HAP-1 (cell line): ENCODE results near the gene FOXC2.

Experiments used
- DNase-seq, 2 experiments: peaks; one replicate each; pipeline ENCODE4 v3.0.0-alpha.2; 2016 to 2020; ENCODE audit warnings: low spot score in 2 of 2
- H3K27me3 ChIP-seq: fragments of 250-450 bp; sonication (Bioruptor Pico); 2 replicates; pipeline ENCODE4 v1.5.1; 2020; ENCODE audit warnings: low read depth, mild to moderate bottlenecking, moderate library complexity
- H3K36me3 ChIP-seq: fragments of 250-450 bp; sonication (Bioruptor Pico); replicated peaks from 2 replicates; pipeline ENCODE4 v1.5.1; 2020; ENCODE audit warnings: mild to moderate bottlenecking
- H3K4me1 ChIP-seq: fragments of 250-450 bp; sonication (Bioruptor Pico); 2 replicates; pipeline ENCODE4 v1.5.1; 2020; ENCODE audit warnings: mild to moderate bottlenecking
- H3K4me3 ChIP-seq: fragments of 250-450 bp; sonication (Bioruptor Pico); 2 replicates; pipeline ENCODE4 v1.5.1; 2020; ENCODE audit warnings: mild to moderate bottlenecking, moderate library complexity
- H3K9me3 ChIP-seq: fragments of 250-450 bp; sonication (Bioruptor Pico); 2 replicates; pipeline ENCODE4 v1.5.1; 2020; ENCODE audit warnings: mild to moderate bottlenecking, moderate library complexity
- in situ Hi-C: fragments of 300-500 bp; cut with MboI; formaldehyde crosslinking; loops from 3 replicates; pipeline ENCODE4 v1.14.3; 2020; ENCODE audit warnings: low sequenced_read_pairs, inconsistent platforms, mixed read lengths

FOXC2 gene

GRCh38 chr16:86540894-86541293 lies 25.7 kb upstream of the FOXC2 start:
- no peaks in the 10 kb centered on the region for H3K4me1 ChIP-seq
- DNase-seq, result no peak
- H3K9me3 ChIP-seq, result no peaks in the 10 kb centered on the region
- H3K36me3 ChIP-seq, result peaks cover 26% of the 10 kb centered on the region
- H3K27me3 ChIP-seq, result no peaks in the 10 kb centered on the region
- H3K4me3 ChIP-seq, result no peak overlapping the region
- in situ Hi-C loops, result no loop called here

- H3K4me1 ChIP-seq, result no peaks in the 10 kb centered on the region
- H3K27me3 ChIP-seq, result no peaks in the 10 kb centered on the region
- no peak for DNase-seq
- no peak overlapping the region for H3K4me3 ChIP-seq
- in situ Hi-C loops, result no loop called here
- peaks cover 27% of the 10 kb centered on the region for H3K36me3 ChIP-seq
- no peaks in the 10 kb centered on the region for H3K9me3 ChIP-seq
These were observed 25.1 kb upstream of the FOXC2 start for GRCh38 chr16:86541560-86541959.

GRCh38 chr16:86542756-86543750 lies 23.6 kb upstream of the FOXC2 start:
- Histone ChIP-seq H3K36me3 (peaks cover 36% of the 10 kb centered on the region), H3K4me1 (no peaks in the 10 kb centered on the region), H3K27me3 (no peaks in the 10 kb centered on the region), H3K9me3 (no peaks in the 10 kb centered on the region), H3K4me3 (no peak overlapping the region)
- no peak for DNase-seq
- in situ Hi-C loops, result no loop called here

GRCh38 chr16:86545481-86545880 lies 21.1 kb upstream of the FOXC2 start:
- DNase-seq, result no peak
- H3K4me1 ChIP-seq, result no peaks in the 10 kb centered on the region
- peaks cover 29% of the 10 kb centered on the region for H3K36me3 ChIP-seq
- no peak overlapping the region for H3K4me3 ChIP-seq
- H3K27me3 ChIP-seq, result no peaks in the 10 kb centered on the region
- in situ Hi-C loops, result no loop called here
- no peaks in the 10 kb centered on the region for H3K9me3 ChIP-seq

- Histone ChIP-seq H3K9me3 (no peaks in the 10 kb centered on the region), H3K27me3 (no peaks in the 10 kb centered on the region), H3K4me1 (no peaks in the 10 kb centered on the region), H3K4me3 (no peak overlapping the region), H3K36me3 (peaks cover 29% of the 10 kb centered on the region)
- no peak for DNase-seq
- in situ Hi-C loops, result no loop called here
These were observed 20.5 kb upstream of the FOXC2 start for GRCh38 chr16:86545954-86546637.

- in situ Hi-C loops, result no loop called here
- H3K36me3 ChIP-seq, result peaks cover 33% of the 10 kb centered on the region
- H3K4me3 ChIP-seq, result no peak overlapping the region
- DNase-seq, result no peak
- H3K9me3 ChIP-seq, result no peaks in the 10 kb centered on the region
- H3K4me1 ChIP-seq, result no peaks in the 10 kb centered on the region
- no peaks in the 10 kb centered on the region for H3K27me3 ChIP-seq
These were observed 20.0 kb upstream of the FOXC2 start for GRCh38 chr16:86546638-86547013.

- H3K4me1 ChIP-seq, result no peaks in the 10 kb centered on the region
- no peaks in the 10 kb centered on the region for H3K27me3 ChIP-seq
- DNase-seq, result no peak
- H3K36me3 ChIP-seq, result peaks cover 30% of the 10 kb centered on the region
- H3K9me3 ChIP-seq, result no peaks in the 10 kb centered on the region
- H3K4me3 ChIP-seq, result no peak overlapping the region
- in situ Hi-C loops, result no loop called here
These were observed 19.3 kb upstream of the FOXC2 start for GRCh38 chr16:86547286-86547685.

- Histone ChIP-seq H3K27me3 (no peaks in the 10 kb centered on the region), H3K4me1 (peaks cover 4% of the 10 kb centered on the region; the same call in 1 of the 2 replicates), H3K4me3 (no peak overlapping the region), H3K36me3 (peaks cover 28% of the 10 kb centered on the region), H3K9me3 (no peaks in the 10 kb centered on the region)
- in situ Hi-C loops, result no loop called here
- DNase-seq, result no peak
These were observed 17.3 kb upstream of the FOXC2 start for GRCh38 chr16:86549076-86549892.

- H3K27me3 ChIP-seq, result no peaks in the 10 kb centered on the region
- no peak for DNase-seq
- peaks cover 5% of the 10 kb centered on the region; the same call in 1 of the 2 replicates for H3K4me1 ChIP-seq
- no peaks in the 10 kb centered on the region for H3K9me3 ChIP-seq
- H3K36me3 ChIP-seq, result peaks cover 28% of the 10 kb centered on the region
- no peak overlapping the region for H3K4me3 ChIP-seq
- in situ Hi-C loops, result no loop called here
These were observed 16.8 kb upstream of the FOXC2 start for GRCh38 chr16:86549893-86550190.

- Histone ChIP-seq H3K4me3 (no peak overlapping the region), H3K9me3 (no peaks in the 10 kb centered on the region), H3K27me3 (no peaks in the 10 kb centered on the region), H3K4me1 (peaks cover 5% of the 10 kb centered on the region; the same call in 1 of the 2 replicates), H3K36me3 (peaks cover 28% of the 10 kb centered on the region)
- in situ Hi-C loops, result no loop called here
- DNase-seq, result no peak
These were observed 16.3 kb upstream of the FOXC2 start for GRCh38 chr16:86550281-86550680.

- Histone ChIP-seq H3K9me3 (no peaks in the 10 kb centered on the region), H3K36me3 (peaks cover 8% of the 10 kb centered on the region), H3K27me3 (no peaks in the 10 kb centered on the region), H3K4me1 (peaks cover 8% of the 10 kb centered on the region; the same call in 1 of the 2 replicates), H3K4me3 (no peak overlapping the region)
- DNase-seq, result no peak
- in situ Hi-C loops, result no loop called here
These were observed 13.3 kb upstream of the FOXC2 start for GRCh38 chr16:86553356-86553755.

- H3K27me3 ChIP-seq, result no peaks in the 10 kb centered on the region
- H3K9me3 ChIP-seq, result no peaks in the 10 kb centered on the region
- peak overlapping the region; percentile 75 for H3K4me3 ChIP-seq
- peaks cover 8% of the 10 kb centered on the region for H3K36me3 ChIP-seq
- in situ Hi-C loops, result no loop called here
- no peak for DNase-seq
- peaks cover 8% of the 10 kb centered on the region; the same call in 1 of the 2 replicates for H3K4me1 ChIP-seq
These were observed 12.1 kb upstream of the FOXC2 start for GRCh38 chr16:86554599-86554916.

- Histone ChIP-seq H3K36me3 (peaks cover 8% of the 10 kb centered on the region), H3K4me1 (peaks cover 8% of the 10 kb centered on the region; the same call in 1 of the 2 replicates), H3K4me3 (peak within 1 kb of the TSS; percentile 75), H3K9me3 (no peaks in the 10 kb centered on the region), H3K27me3 (no peaks in the 10 kb centered on the region)
- DNase-seq, result peak; percentile 78 to 94
- in situ Hi-C loops, result no loop called here
These were observed 11.5 kb upstream of the FOXC2 start, which contains the start of gene MTHFSD for GRCh38 chr16:86554917-86555703. TSS of gene MTHFSD (minus strand) at chr16:86555235. CDS start at chr16:86555184, 51 bp downstream.
